Activated CD4-positive, CD25-positive, alpha-beta regulatory T cell treated with anti-CD3 and anti-CD28 coated beads, Interleukin-2, amount 50 U/mL, for 16 hours (primary cell): ENCODE data around the gene LYPLAL1.
"Not testable (repeated sequence)": the region's sequence is repeated elsewhere in the genome, so short reads cannot be mapped to it uniquely, and the experiment has no call there.

Source experiments
- DNase-seq: peaks from one replicate; pipeline ENCODE4 v3.0.0-alpha.2; 2020; ENCODE audit warnings: low read depth, low spot score

The LYPLAL1 gene

GRCh38 chr1:219163401-219163954 lies 10.2 kb upstream of the LYPLAL1 start:
- no peak for DNase-seq

GRCh38 chr1:219171192-219171935 lies 2.3 kb upstream of the LYPLAL1 start:
- no peak for DNase-seq

GRCh38 chr1:219172821-219173220 lies 857 bp upstream of the LYPLAL1 start:
- DNase-seq = no peak

GRCh38 chr1:219173434-219173757 lies 282 bp upstream of the LYPLAL1 start:
- DNase-seq = no peak

- no peak for DNase-seq
Observed at GRCh38 chr1:219174460-219175211, 958 bp downstream of the LYPLAL1 start.

GRCh38 chr1:219175212-219175564 lies 1.5 kb downstream of the LYPLAL1 start:
- no peak for DNase-seq

GRCh38 chr1:219176168-219176567 lies 2.5 kb downstream of the LYPLAL1 start:
- DNase-seq = no peak

- no peak for DNase-seq
Observed at GRCh38 chr1:219177363-219177762, 3.7 kb downstream of the LYPLAL1 start.

- DNase-seq = no peak
Observed at GRCh38 chr1:219177940-219178339, 4.3 kb downstream of the LYPLAL1 start.

GRCh38 chr1:219179293-219179692 lies 5.6 kb downstream of the LYPLAL1 start:
- DNase-seq = no peak

- no peak for DNase-seq
Observed at GRCh38 chr1:219184337-219184736, 10.7 kb downstream of the LYPLAL1 start.

- no peak for DNase-seq
Observed at GRCh38 chr1:219185486-219186117, 11.9 kb downstream of the LYPLAL1 start.

GRCh38 chr1:219188331-219188803 lies 14.7 kb downstream of the LYPLAL1 start:
- DNase-seq = no peak

GRCh38 chr1:219189021-219189824 lies 15.5 kb downstream of the LYPLAL1 start:
- no peak for DNase-seq

GRCh38 chr1:219189952-219190351 lies 16.3 kb downstream of the LYPLAL1 start:
- DNase-seq = no peak

- no peak for DNase-seq
Observed at GRCh38 chr1:219190605-219191004, 16.9 kb downstream of the LYPLAL1 start.

- not testable (repeated sequence) for DNase-seq
Observed at GRCh38 chr1:219195833-219196232, 22.2 kb downstream of the LYPLAL1 start.

GRCh38 chr1:219201656-219202055 lies 28.0 kb downstream of the LYPLAL1 start:
- no peak for DNase-seq

GRCh38 chr1:219202567-219202966 lies 28.9 kb downstream of the LYPLAL1 start:
- no peak for DNase-seq

- DNase-seq = no peak
Observed at GRCh38 chr1:219206350-219206749, 32.7 kb downstream of the LYPLAL1 start.

- no peak for DNase-seq
Observed at GRCh38 chr1:219209578-219209977, 35.9 kb downstream of the LYPLAL1 start.

- no peak for DNase-seq
Observed at GRCh38 chr1:219210067-219210466, 36.4 kb downstream of the LYPLAL1 start.
